ENCODE data around the gene LYZL1.
"Not testable (repeated sequence)": the region's sequence is repeated elsewhere in the genome, so short reads cannot be mapped to it uniquely, and the experiment has no call there.

Gene LYZL1

DNA sequence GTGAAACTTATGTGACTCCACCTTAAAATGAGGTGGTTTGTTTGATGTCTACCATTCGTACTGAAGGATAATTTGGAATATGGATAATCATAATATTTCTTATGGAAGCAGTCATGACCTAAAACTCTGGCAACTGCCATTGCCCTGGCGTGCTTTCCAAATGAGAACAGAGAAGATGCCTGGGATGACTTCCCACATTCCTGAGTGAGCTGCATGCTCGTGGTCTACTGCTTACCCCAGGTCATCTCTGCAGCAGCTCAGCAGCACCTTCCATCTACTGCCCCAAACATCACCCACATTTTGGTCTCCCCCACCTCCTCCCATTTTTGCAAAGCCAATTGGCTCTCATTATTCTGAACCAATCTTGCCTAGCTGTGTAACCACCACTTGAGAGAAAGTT is 40.1 kb downstream of the LYZL1 start:
- Histone ChIP-seq H3K4me3 (ENCODE audit: low read depth, low read length) (no peak overlapping the region), H3K4me1 (ENCODE audit: control insufficient read depth, insufficient read depth, low read length) (peaks cover 6% of the 10 kb centered on the region; the same call in 1 of the 2 replicates)

GRCh38 chr10:29329420-29329819 is 40.5 kb downstream of the LYZL1 start:
- Histone ChIP-seq H3K4me1 (ENCODE audit: control insufficient read depth, insufficient read depth, low read length) (peaks cover 2% of the 10 kb centered on the region; the same call in 1 of the 2 replicates), H3K36me3 (ENCODE audit: control insufficient read depth, insufficient read depth, low read length) (no peaks in the 10 kb centered on the region), H3K27ac (ENCODE audit: low read depth, low read length) (no peak overlapping the region), H3K9me3 (ENCODE audit: control insufficient read depth, insufficient read depth, low read depth, low read length) (no peaks in the 10 kb centered on the region; the same call in 1 of the 2 replicates), H3K27me3 (ENCODE audit: control insufficient read depth, insufficient read depth, low read length) (no peaks in the 10 kb centered on the region), H3K4me3 (ENCODE audit: low read depth, low read length) (no peak overlapping the region), H3K9ac (ENCODE audit: low read length) (no peak overlapping the region)

More for the DNA sequence above, 40.1 kb downstream of the LYZL1 start:
- Histone ChIP-seq H3K9me3 (ENCODE audit: control insufficient read depth, insufficient read depth, low read depth, low read length) (no peaks in the 10 kb centered on the region; the same call in 1 of the 2 replicates), H3K27ac (ENCODE audit: low read depth, low read length) (no peak overlapping the region), H3K36me3 (ENCODE audit: control insufficient read depth, insufficient read depth, low read length) (no peaks in the 10 kb centered on the region), H3K27me3 (ENCODE audit: control insufficient read depth, insufficient read depth, low read length) (no peaks in the 10 kb centered on the region), H3K9ac (ENCODE audit: low read length) (no peak overlapping the region)

DNA sequence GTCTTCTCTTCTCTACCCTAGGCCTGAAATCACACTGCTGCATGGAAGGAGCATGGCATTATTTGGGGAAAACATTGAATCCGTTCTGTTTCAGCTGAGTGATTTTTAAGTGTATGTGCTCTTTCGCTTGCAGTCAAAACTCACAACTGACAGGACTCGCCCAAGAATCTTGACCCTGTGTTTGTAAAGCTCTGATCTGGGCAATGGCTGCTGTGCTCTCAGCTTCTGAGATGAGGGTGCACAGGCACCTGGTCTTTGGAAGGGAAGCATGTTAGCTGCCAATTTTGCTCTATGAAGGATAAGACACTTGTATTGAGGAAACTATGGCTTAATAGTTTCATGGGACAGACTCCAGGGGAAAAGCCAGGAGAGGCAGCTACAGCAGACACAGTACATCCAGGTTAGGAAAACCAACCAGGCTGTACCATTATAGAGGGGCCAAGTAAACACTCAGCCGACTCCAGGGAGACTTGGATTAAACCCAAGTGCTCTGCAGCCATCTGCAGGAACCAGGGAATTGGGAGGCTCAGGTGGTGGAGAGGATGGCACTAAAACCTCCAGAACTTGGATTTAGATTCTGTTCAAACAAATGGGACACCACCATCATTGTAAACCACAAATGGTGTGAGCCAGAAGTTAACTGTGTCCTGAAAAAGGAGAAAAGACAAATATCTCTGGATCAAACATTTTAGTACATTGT is 43.3 kb downstream of the LYZL1 start:
- Histone ChIP-seq H3K36me3 (ENCODE audit: control insufficient read depth, insufficient read depth, low read length) (no peaks in the 10 kb centered on the region), H3K9ac (ENCODE audit: low read length) (no peak overlapping the region), H3K27me3 (ENCODE audit: control insufficient read depth, insufficient read depth, low read length) (no peaks in the 10 kb centered on the region), H3K27ac (ENCODE audit: low read depth, low read length) (no peak overlapping the region), H3K4me3 (ENCODE audit: low read depth, low read length) (no peak overlapping the region), H3K4me1 (ENCODE audit: control insufficient read depth, insufficient read depth, low read length) (no peaks in the 10 kb centered on the region), H3K9me3 (ENCODE audit: control insufficient read depth, insufficient read depth, low read depth, low read length) (peaks cover 9% of the 10 kb centered on the region)

GRCh38 chr10:29332761-29333148 is 43.9 kb downstream of the LYZL1 start:
- Histone ChIP-seq H3K27ac (ENCODE audit: low read depth, low read length) (no peak overlapping the region), H3K9ac (ENCODE audit: low read length) (no peak overlapping the region), H3K4me3 (ENCODE audit: low read depth, low read length) (no peak overlapping the region), H3K27me3 (ENCODE audit: control insufficient read depth, insufficient read depth, low read length) (no peaks in the 10 kb centered on the region), H3K9me3 (ENCODE audit: control insufficient read depth, insufficient read depth, low read depth, low read length) (peaks cover 9% of the 10 kb centered on the region), H3K36me3 (ENCODE audit: control insufficient read depth, insufficient read depth, low read length) (no peaks in the 10 kb centered on the region), H3K4me1 (ENCODE audit: control insufficient read depth, insufficient read depth, low read length) (no peaks in the 10 kb centered on the region)

DNA sequence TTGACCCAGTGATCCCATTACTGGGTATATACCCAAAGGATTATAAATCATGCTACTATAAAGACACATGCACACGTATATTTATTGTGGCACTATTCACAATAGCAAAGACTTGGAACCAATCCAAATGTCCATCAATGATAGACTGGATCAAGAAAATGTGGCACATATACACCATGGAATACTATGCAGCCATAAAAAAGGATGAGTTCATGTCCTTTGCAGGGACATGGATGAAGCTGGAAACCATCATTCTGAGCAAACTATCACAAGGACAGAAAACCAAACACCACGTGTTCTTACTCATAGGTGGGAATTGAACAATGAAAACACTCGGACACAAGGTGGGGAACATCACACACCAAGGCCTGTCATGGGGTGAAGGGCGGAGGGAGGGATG is 48.7 kb downstream of the LYZL1 start:
- H3K27me3 ChIP-seq (ENCODE audit: control insufficient read depth, insufficient read depth, low read length); H3K9ac ChIP-seq (ENCODE audit: low read length); H3K27ac ChIP-seq (ENCODE audit: low read depth, low read length); H3K4me1 ChIP-seq (ENCODE audit: control insufficient read depth, insufficient read depth, low read length); H3K36me3 ChIP-seq (ENCODE audit: control insufficient read depth, insufficient read depth, low read length); H3K4me3 ChIP-seq (ENCODE audit: low read depth, low read length): not testable (repeated sequence)
- H3K9me3 ChIP-seq (ENCODE audit: control insufficient read depth, insufficient read depth, low read depth, low read length): peaks cover 19% of the 10 kb centered on the region

GRCh38 chr10:29343607-29344038 is 54.8 kb downstream of the LYZL1 start:
- Histone ChIP-seq H3K27me3 (ENCODE audit: control insufficient read depth, insufficient read depth, low read length) (no peaks in the 10 kb centered on the region), H3K4me3 (ENCODE audit: low read depth, low read length) (no peak overlapping the region), H3K9me3 (ENCODE audit: control insufficient read depth, insufficient read depth, low read depth, low read length) (peaks cover 27% of the 10 kb centered on the region), H3K4me1 (ENCODE audit: control insufficient read depth, insufficient read depth, low read length) (peaks cover 10% of the 10 kb centered on the region), H3K36me3 (ENCODE audit: control insufficient read depth, insufficient read depth, low read length) (no peaks in the 10 kb centered on the region), H3K9ac (ENCODE audit: low read length) (no peak overlapping the region), H3K27ac (ENCODE audit: low read depth, low read length) (no peak overlapping the region)

- Histone ChIP-seq H3K4me3 (ENCODE audit: low read depth, low read length) (no peak overlapping the region), H3K4me1 (ENCODE audit: control insufficient read depth, insufficient read depth, low read length) (peaks cover 10% of the 10 kb centered on the region), H3K9ac (ENCODE audit: low read length) (no peak overlapping the region), H3K36me3 (ENCODE audit: control insufficient read depth, insufficient read depth, low read length) (no peaks in the 10 kb centered on the region), H3K9me3 (ENCODE audit: control insufficient read depth, insufficient read depth, low read depth, low read length) (peaks cover 27% of the 10 kb centered on the region), H3K27me3 (ENCODE audit: control insufficient read depth, insufficient read depth, low read length) (no peaks in the 10 kb centered on the region), H3K27ac (ENCODE audit: low read depth, low read length) (no peak overlapping the region)
These were observed 55.4 kb downstream of the LYZL1 start for GRCh38 chr10:29344073-29344820.

- Histone ChIP-seq H3K36me3 (ENCODE audit: control insufficient read depth, insufficient read depth, low read length) (no peaks in the 10 kb centered on the region), H3K27ac (ENCODE audit: low read depth, low read length) (no peak overlapping the region), H3K27me3 (ENCODE audit: control insufficient read depth, insufficient read depth, low read length) (no peaks in the 10 kb centered on the region), H3K9me3 (ENCODE audit: control insufficient read depth, insufficient read depth, low read depth, low read length) (peaks cover 32% of the 10 kb centered on the region), H3K9ac (ENCODE audit: low read length) (no peak overlapping the region), H3K4me1 (ENCODE audit: control insufficient read depth, insufficient read depth, low read length) (peaks cover 10% of the 10 kb centered on the region), H3K4me3 (ENCODE audit: low read depth, low read length) (no peak overlapping the region)
These were observed 56.5 kb downstream of the LYZL1 start for GRCh38 chr10:29345144-29345909.

DNA sequence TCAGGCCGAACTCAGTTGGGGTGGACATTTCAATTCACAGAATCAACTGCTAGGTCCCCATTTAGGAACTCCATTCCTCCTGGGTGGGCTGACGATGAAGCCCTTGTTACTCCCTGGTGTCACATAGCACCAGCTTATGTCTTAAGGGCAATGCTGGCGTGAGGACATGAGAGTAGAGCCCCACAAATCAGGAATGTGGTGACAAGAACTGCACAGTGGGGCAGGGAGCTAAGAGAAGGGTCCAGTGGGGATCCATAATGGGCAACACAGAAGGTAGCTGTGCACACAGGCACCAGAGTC is 57.0 kb downstream of the LYZL1 start:
- Histone ChIP-seq H3K4me3 (ENCODE audit: low read depth, low read length) (no peak overlapping the region), H3K27me3 (ENCODE audit: control insufficient read depth, insufficient read depth, low read length) (no peaks in the 10 kb centered on the region), H3K9ac (ENCODE audit: low read length) (no peak overlapping the region), H3K36me3 (ENCODE audit: control insufficient read depth, insufficient read depth, low read length) (no peaks in the 10 kb centered on the region), H3K4me1 (ENCODE audit: control insufficient read depth, insufficient read depth, low read length) (peaks cover 10% of the 10 kb centered on the region), H3K27ac (ENCODE audit: low read depth, low read length) (no peak overlapping the region), H3K9me3 (ENCODE audit: control insufficient read depth, insufficient read depth, low read depth, low read length) (peaks cover 32% of the 10 kb centered on the region)

GRCh38 chr10:29346296-29347001 is 57.6 kb downstream of the LYZL1 start:
- Histone ChIP-seq H3K27ac (ENCODE audit: low read depth, low read length) (no peak overlapping the region), H3K4me1 (ENCODE audit: control insufficient read depth, insufficient read depth, low read length) (peaks cover 10% of the 10 kb centered on the region), H3K36me3 (ENCODE audit: control insufficient read depth, insufficient read depth, low read length) (no peaks in the 10 kb centered on the region)

More at GRCh38 chr10:29346296-29347001, 57.6 kb downstream of the LYZL1 start:
- H3K9ac ChIP-seq (ENCODE audit: low read length): no peak overlapping the region
- peaks cover 30% of the 10 kb centered on the region for H3K9me3 ChIP-seq (ENCODE audit: control insufficient read depth, insufficient read depth, low read depth, low read length)
- H3K4me3 ChIP-seq (ENCODE audit: low read depth, low read length): no peak overlapping the region
- no peaks in the 10 kb centered on the region for H3K27me3 ChIP-seq (ENCODE audit: control insufficient read depth, insufficient read depth, low read length)

Data from HUES6 (cell line).